ENCODE results near the gene APBA2. TPM values are rescaled to one million over a fixed set of nuclear protein-coding genes. Genes with fewer than 3 reads are reported as not detected.
A peak's percentile ranks its signal among the peaks of the same experiment; 100 is the strongest.

The APBA2 gene
- total and polyA plus RNA-seq, 2 of the 13 experiments (the other 11 are each of a cell fraction or from before 2014, with no cell fraction given), result 0.62 to 2.3 TPM

DNA sequence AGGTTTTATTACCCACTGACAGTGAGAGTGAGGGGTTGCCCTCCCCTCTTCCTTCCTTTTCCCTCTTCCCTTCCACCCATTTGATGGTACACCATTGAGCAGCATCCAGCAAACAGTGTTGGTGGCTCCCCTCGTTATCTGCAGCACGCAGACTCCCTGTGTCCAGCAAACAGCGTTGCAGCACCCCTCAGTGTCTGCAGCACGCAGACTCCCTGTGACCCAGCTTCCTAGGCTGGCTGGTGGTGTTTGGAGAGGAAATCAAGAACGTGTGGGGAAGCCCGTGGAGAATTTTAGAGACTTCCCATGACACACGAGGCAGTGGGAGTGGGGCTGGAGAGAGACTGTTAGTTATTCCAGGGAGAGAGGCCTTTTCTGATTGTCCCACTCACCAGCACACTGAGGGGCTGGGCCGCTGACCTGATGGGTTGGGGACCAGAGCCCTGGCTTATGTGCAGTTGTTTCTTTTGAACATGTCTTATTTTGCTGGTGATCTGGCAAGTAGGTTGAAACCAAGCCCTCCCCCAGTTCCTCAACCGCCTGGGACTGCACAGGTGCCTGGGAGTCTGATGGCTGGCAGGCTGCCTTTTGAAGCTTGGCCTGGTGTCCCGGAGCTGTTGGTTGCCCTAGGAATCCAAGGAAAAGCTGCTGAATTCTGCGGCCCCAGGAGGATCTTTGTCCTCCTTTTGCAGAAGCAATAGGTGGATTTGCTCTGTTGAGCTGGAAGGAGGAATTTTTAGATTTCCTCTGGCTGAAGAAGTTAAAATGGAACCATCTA lies 19.0 kb downstream of the APBA2 start:
- H3K27ac ChIP-seq (ENCODE audit: extremely low read length, insufficient read depth, low read length), result no peak overlapping the region
- no peak overlapping the region for H3K9ac ChIP-seq (ENCODE audit: insufficient read depth, low read depth, low read length)
- WGBS (ENCODE audit: low lambda C conversion rate), result 50% methylated on average over 10 of the region's 11 CpGs
- H2AFZ ChIP-seq (ENCODE audit: low read length), result no peak overlapping the region
- BruUV-seq (replicated peaks), result no TSS peak
- no peaks in the 10 kb centered on the region for H3K36me3 ChIP-seq (replicated peaks in 1 of 2; ENCODE audit: control insufficient read depth in 1 of 2, insufficient read depth in 2 of 2, low read length in 2 of 2)
- H3K4me2 ChIP-seq (ENCODE audit: low read depth, low read length), result no peak overlapping the region
- no peak for TF ChIP-seq ZNF75D (CRISPR knock-in tag; IDR thresholded peaks at IDR 0.05; ENCODE audit: borderline replicate concordance)
- TF ChIP-seq, protein P1, sequence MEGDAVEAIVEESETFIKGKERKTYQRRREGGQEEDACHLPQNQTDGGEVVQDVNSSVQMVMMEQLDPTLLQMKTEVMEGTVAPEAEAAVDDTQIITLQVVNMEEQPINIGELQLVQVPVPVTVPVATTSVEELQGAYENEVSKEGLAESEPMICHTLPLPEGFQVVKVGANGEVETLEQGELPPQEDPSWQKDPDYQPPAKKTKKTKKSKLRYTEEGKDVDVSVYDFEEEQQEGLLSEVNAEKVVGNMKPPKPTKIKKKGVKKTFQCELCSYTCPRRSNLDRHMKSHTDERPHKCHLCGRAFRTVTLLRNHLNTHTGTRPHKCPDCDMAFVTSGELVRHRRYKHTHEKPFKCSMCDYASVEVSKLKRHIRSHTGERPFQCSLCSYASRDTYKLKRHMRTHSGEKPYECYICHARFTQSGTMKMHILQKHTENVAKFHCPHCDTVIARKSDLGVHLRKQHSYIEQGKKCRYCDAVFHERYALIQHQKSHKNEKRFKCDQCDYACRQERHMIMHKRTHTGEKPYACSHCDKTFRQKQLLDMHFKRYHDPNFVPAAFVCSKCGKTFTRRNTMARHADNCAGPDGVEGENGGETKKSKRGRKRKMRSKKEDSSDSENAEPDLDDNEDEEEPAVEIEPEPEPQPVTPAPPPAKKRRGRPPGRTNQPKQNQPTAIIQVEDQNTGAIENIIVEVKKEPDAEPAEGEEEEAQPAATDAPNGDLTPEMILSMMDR (CRISPR knock-in tag; IDR thresholded peaks at IDR 0.05), result peak; percentile 27; the same call in 1 of the 2 replicates
- no peak for FAIRE-seq
- no peaks in the 10 kb centered on the region for H3K9me3 ChIP-seq (ENCODE audit: low read length)
- H3K27me3 ChIP-seq (ENCODE audit: control insufficient read depth in 1 of 2, insufficient read depth in 2 of 2, low read length in 2 of 2), result no peaks in the 10 kb centered on the region
- intact Hi-C loops (cut with micrococcal nuclease; ENCODE audit: unreplicated experiment) (no loop called here), in situ Hi-C loops (cut with HindIII; ENCODE audit: extremely low pct_ligation_motif_present, low pct_unique_long_range_greater_than_20kb) (no loop called here)
- DNase-seq (ENCODE audit: low spot score), result no peak
- no peak overlapping the region for H3K4me3 ChIP-seq (replicated peaks in 1 of 3; ENCODE audit: insufficient read depth in 1 of 3, low read depth in 2 of 3, low read length in 3 of 3)
- ChIA-PET CTCF (ENCODE audit: low intra/inter-chr PET ratio, low total read pairs) (no interaction called here), POLR2A (no interaction called here)
- no peaks in the 10 kb centered on the region for H3K79me2 ChIP-seq (ENCODE audit: insufficient read depth, low read length)
- H3K4me1 ChIP-seq (ENCODE audit: insufficient read depth, low read length), result no peaks in the 10 kb centered on the region
- ATAC-seq, result no peak
- H4K20me1 ChIP-seq (ENCODE audit: insufficient read depth, low read length), result no peaks in the 10 kb centered on the region

DNA sequence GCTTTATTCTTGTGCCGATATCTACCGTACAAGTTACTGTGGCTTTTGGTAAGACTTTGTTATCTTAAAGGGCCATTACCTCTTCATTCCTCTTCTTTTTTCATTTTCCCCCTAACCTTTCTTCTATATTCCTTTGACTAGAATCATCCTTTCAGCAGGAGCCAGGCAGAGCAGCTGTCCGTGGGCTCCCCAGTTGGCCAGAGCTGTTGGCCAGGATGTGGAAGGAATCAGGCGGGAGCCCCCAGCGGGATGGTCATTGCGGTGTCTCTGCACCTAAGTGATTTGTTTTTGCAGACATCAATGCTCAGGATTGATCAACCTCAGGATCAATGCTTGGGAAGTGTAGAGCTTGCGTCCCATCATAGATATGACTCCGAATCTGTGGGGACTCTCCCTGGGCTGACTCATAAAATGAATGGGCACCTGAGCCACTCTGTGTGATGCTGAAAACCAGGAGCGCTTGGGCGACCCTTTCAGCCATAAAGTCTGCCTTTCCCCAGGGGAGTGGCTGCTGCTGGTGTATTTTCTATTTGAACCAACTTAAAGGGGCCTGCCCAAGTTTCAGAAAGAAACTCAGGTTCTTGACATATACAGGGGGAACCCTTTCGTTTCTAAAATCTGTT lies 21.7 kb downstream of the APBA2 start:
- no peaks in the 10 kb centered on the region for H3K9me3 ChIP-seq (ENCODE audit: low read length)
- no peaks in the 10 kb centered on the region; a peak in 1 of 5 replicates for H3K27me3 ChIP-seq (ENCODE audit: control insufficient read depth in 1 of 2, insufficient read depth in 2 of 2, low read length in 2 of 2)
- no peak overlapping the region for H2AFZ ChIP-seq (ENCODE audit: low read length)
- intact Hi-C loops (cut with micrococcal nuclease; ENCODE audit: unreplicated experiment) (no loop called here), in situ Hi-C loops (cut with HindIII; ENCODE audit: extremely low pct_ligation_motif_present, low pct_unique_long_range_greater_than_20kb) (no loop called here)
- ChIA-PET CTCF (ENCODE audit: low intra/inter-chr PET ratio, low total read pairs) (no interaction called here), POLR2A (no interaction called here)
- H3K36me3 ChIP-seq (replicated peaks in 1 of 2; ENCODE audit: control insufficient read depth in 1 of 2, insufficient read depth in 2 of 2, low read length in 2 of 2), result no peaks in the 10 kb centered on the region
- BruUV-seq (replicated peaks), result no TSS peak
- H4K20me1 ChIP-seq (ENCODE audit: insufficient read depth, low read length), result no peaks in the 10 kb centered on the region
- H3K4me3 ChIP-seq (replicated peaks in 1 of 3; ENCODE audit: insufficient read depth in 1 of 3, low read depth in 2 of 3, low read length in 3 of 3), result no peak overlapping the region
- no peaks in the 10 kb centered on the region for H3K4me1 ChIP-seq (ENCODE audit: insufficient read depth, low read length)
- no peaks in the 10 kb centered on the region for H3K79me2 ChIP-seq (ENCODE audit: insufficient read depth, low read length)
- no peak overlapping the region for H3K27ac ChIP-seq (ENCODE audit: extremely low read length, insufficient read depth, low read length)
- 63% methylated on average over 9 of the region's 11 CpGs for WGBS (ENCODE audit: low lambda C conversion rate)
- no peak for DNase-seq (ENCODE audit: low spot score)
- H3K4me2 ChIP-seq (ENCODE audit: low read depth, low read length), result no peak overlapping the region
- ATAC-seq, result no peak
- no peak for FAIRE-seq
- H3K9ac ChIP-seq (ENCODE audit: insufficient read depth, low read depth, low read length), result no peak overlapping the region
- TF ChIP-seq ARNT2 (CRISPR knock-in tag; IDR thresholded peaks at IDR 0.05; ENCODE audit: low read depth) (no peak), KDM6A (CRISPR knock-in tag; IDR thresholded peaks at IDR 0.05; ENCODE audit: low read depth) (no peak), ZNF510 (CRISPR knock-in tag; IDR thresholded peaks at IDR 0.05; ENCODE audit: low read depth) (no peak), MLLT10 (CRISPR knock-in tag; IDR thresholded peaks at IDR 0.05) (no peak), HCFC1 (IDR thresholded peaks at IDR 0.05; ENCODE audit: low read depth, low read length) (no peak), SSRP1 (CRISPR knock-in tag; IDR thresholded peaks at IDR 0.05) (no peak), FOSL2 (CRISPR knock-in tag; IDR thresholded peaks at IDR 0.05) (no peak), ZBTB3 (CRISPR knock-in tag; IDR thresholded peaks at IDR 0.05; ENCODE audit: borderline replicate concordance, low read depth) (no peak), BHLHE40 (IDR thresholded peaks at IDR 0.05; ENCODE audit: low read length) (no peak), IKZF1 (IDR thresholded peaks at IDR 0.05) (no peak), ARNTL (CRISPR knock-in tag; IDR thresholded peaks at IDR 0.05) (no peak), ZNF777 (CRISPR knock-in tag; IDR thresholded peaks at IDR 0.05) (no peak), SMAD9 (CRISPR knock-in tag; IDR thresholded peaks at IDR 0.05) (no peak), ZNF446 (CRISPR knock-in tag; IDR thresholded peaks at IDR 0.05) (no peak), RARG (CRISPR knock-in tag; IDR thresholded peaks at IDR 0.05; ENCODE audit: low read depth) (no peak)

All from HepG2 (cell line).